ENCODE measurements around the gene PSMA7.

Gene PSMA7

GRCh38 chr20:62143081-62143956, at the start of gene PSMA7, which contains the start of gene SS18L1:
PSMA7 (minus strand) TSS chr20:62143394; CDS start chr20:62143303, 91 bp downstream.
SS18L1 (plus strand) TSS chr20:62143769; CDS start chr20:62143821, 52 bp downstream.
- Histone ChIP-seq H3K4me1 (ENCODE audit: insufficient read depth, low read length) (peaks cover 53% of the 10 kb centered on the region), H3K9ac (ENCODE audit: low read depth, low read length) (peak within 1 kb of the TSS; percentile 90), H4K20me1 (ENCODE audit: insufficient read depth, low read length) (peaks cover 82% of the 10 kb centered on the region), H3K9me3 (ENCODE audit: insufficient read depth, low read length, severe bottlenecking) (no peaks in the 10 kb centered on the region), H3K27me3 (ENCODE audit: insufficient read depth, low read length, poor library complexity) (no peaks in the 10 kb centered on the region), H3K27ac (ENCODE audit: low read length) (peak within 1 kb of the TSS; percentile 84), H2AFZ (ENCODE audit: low read depth, low read length) (peak within 1 kb of the TSS; percentile 95), H3K36me3 (ENCODE audit: insufficient read depth, low read length) (peaks cover 55% of the 10 kb centered on the region), H3K79me2 (ENCODE audit: insufficient read depth, low read length) (peaks cover 93% of the 10 kb centered on the region), H3K4me2 (ENCODE audit: insufficient read depth, low read length) (peak within 1 kb of the TSS; percentile 95), H3K4me3 (ENCODE audit: low read depth in 1 of 2, low read length in 2 of 2) (peak within 1 kb of the TSS; percentile 83 to 84)
- TF ChIP-seq EZH2 (IDR thresholded peaks at IDR 0.05; ENCODE audit: borderline replicate concordance, low read depth, low read length, severe bottlenecking) (no peak), CTCF (IDR thresholded peaks at IDR 0.05; ENCODE audit: borderline replicate concordance, extremely low read depth, low read length, poor library complexity, severe bottlenecking) (no peak)
- DNase-seq, result peak; percentile 85
- peak; percentile 84 for ATAC-seq (ENCODE audit: insufficient read depth, low read depth)

GRCh38 chr20:62192635-62193034, 49.4 kb upstream of the PSMA7 start:
- Histone ChIP-seq H3K27me3 (ENCODE audit: insufficient read depth, low read length, poor library complexity) (no peaks in the 10 kb centered on the region), H3K9me3 (ENCODE audit: insufficient read depth, low read length, severe bottlenecking) (no peaks in the 10 kb centered on the region), H3K4me2 (ENCODE audit: insufficient read depth, low read length) (no peak overlapping the region), H3K79me2 (ENCODE audit: insufficient read depth, low read length) (peaks cover 59% of the 10 kb centered on the region), H2AFZ (ENCODE audit: low read depth, low read length) (no peak overlapping the region), H3K27ac (ENCODE audit: low read length) (no peak overlapping the region), H3K4me3 (ENCODE audit: low read depth in 1 of 2, low read length in 2 of 2) (no peak overlapping the region), H3K36me3 (ENCODE audit: insufficient read depth, low read length) (peaks cover 61% of the 10 kb centered on the region), H3K4me1 (ENCODE audit: insufficient read depth, low read length) (peaks cover 30% of the 10 kb centered on the region), H3K9ac (ENCODE audit: low read depth, low read length) (no peak overlapping the region), H4K20me1 (ENCODE audit: insufficient read depth, low read length) (peaks cover 38% of the 10 kb centered on the region)
- ATAC-seq (ENCODE audit: insufficient read depth, low read depth), result no peak
- no peak for TF ChIP-seq EZH2 (IDR thresholded peaks at IDR 0.05; ENCODE audit: borderline replicate concordance, low read depth, low read length, severe bottlenecking)
- TF ChIP-seq CTCF (IDR thresholded peaks at IDR 0.05; ENCODE audit: borderline replicate concordance, extremely low read depth, low read length, poor library complexity, severe bottlenecking), result no peak
- no peak for DNase-seq

- Histone ChIP-seq H4K20me1 (ENCODE audit: insufficient read depth, low read length) (peaks cover 39% of the 10 kb centered on the region), H3K4me1 (ENCODE audit: insufficient read depth, low read length) (peaks cover 31% of the 10 kb centered on the region), H3K4me2 (ENCODE audit: insufficient read depth, low read length) (no peak overlapping the region), H3K9me3 (ENCODE audit: insufficient read depth, low read length, severe bottlenecking) (no peaks in the 10 kb centered on the region), H2AFZ (ENCODE audit: low read depth, low read length) (no peak overlapping the region), H3K36me3 (ENCODE audit: insufficient read depth, low read length) (peaks cover 56% of the 10 kb centered on the region), H3K9ac (ENCODE audit: low read depth, low read length) (no peak overlapping the region), H3K79me2 (ENCODE audit: insufficient read depth, low read length) (peaks cover 65% of the 10 kb centered on the region), H3K4me3 (ENCODE audit: low read depth in 1 of 2, low read length in 2 of 2) (no peak overlapping the region), H3K27ac (ENCODE audit: low read length) (no peak overlapping the region), H3K27me3 (ENCODE audit: insufficient read depth, low read length, poor library complexity) (no peaks in the 10 kb centered on the region)
- TF ChIP-seq CTCF (IDR thresholded peaks at IDR 0.05; ENCODE audit: borderline replicate concordance, extremely low read depth, low read length, poor library complexity, severe bottlenecking), result no peak
- no peak for TF ChIP-seq EZH2 (IDR thresholded peaks at IDR 0.05; ENCODE audit: borderline replicate concordance, low read depth, low read length, severe bottlenecking)
- ATAC-seq (ENCODE audit: insufficient read depth, low read depth) (no peak), DNase-seq (no peak)
Measured at GRCh38 chr20:62191781-62192559, 48.8 kb upstream of the PSMA7 start.

Measured in DND-41 (cell line).